HG03196 (cell line): ENCODE results near the gene NES.

Source experiments
- ATAC-seq: cut with Tn5 transposase; IDR thresholded peaks from one replicate; pipeline ENCODE4 v1.9.1; 2021; ENCODE audit not compliant: unreplicated experiment

NES gene

GRCh38 chr1:156676820-156677615, at the start of gene NES:
NES (minus strand) TSS chr1:156677407; CDS start chr1:156677264, 143 bp downstream.
- no peak for ATAC-seq

GRCh38 chr1:156726549-156727226, 49.5 kb upstream of the NES start:
- no peak for ATAC-seq

GRCh38 chr1:156725683-156726280, 48.6 kb upstream of the NES start:
- peak; percentile 47 for ATAC-seq

GRCh38 chr1:156721535-156721934, 44.3 kb upstream of the NES start:
- ATAC-seq = no peak

- no peak for ATAC-seq
These were observed 43.9 kb upstream of the NES start for GRCh38 chr1:156721131-156721530.

GRCh38 chr1:156717351-156717750, 40.1 kb upstream of the NES start:
- ATAC-seq = no peak

- ATAC-seq = no peak
These were observed 37.6 kb upstream of the NES start for GRCh38 chr1:156714830-156715229.

- ATAC-seq = no peak
These were observed 35.4 kb upstream of the NES start for GRCh38 chr1:156712626-156713025.

- ATAC-seq = no peak
These were observed 34.0 kb upstream of the NES start for GRCh38 chr1:156711011-156711817.

GRCh38 chr1:156709757-156710489, 32.7 kb upstream of the NES start:
- no peak for ATAC-seq

- no peak for ATAC-seq
These were observed 31.8 kb upstream of the NES start for GRCh38 chr1:156709031-156709430.

- ATAC-seq = no peak
These were observed 31.0 kb upstream of the NES start for GRCh38 chr1:156708218-156708661.

- no peak for ATAC-seq
These were observed 30.4 kb upstream of the NES start for GRCh38 chr1:156707417-156708217.

GRCh38 chr1:156706657-156707416, 29.6 kb upstream of the NES start:
- no peak for ATAC-seq

GRCh38 chr1:156705918-156706656, 28.9 kb upstream of the NES start:
- no peak for ATAC-seq

GRCh38 chr1:156705321-156705917, 28.2 kb upstream of the NES start, which contains the start of gene CRABP2:
CRABP2 (minus strand) TSS chr1:156705583; CDS start chr1:156705446, 137 bp downstream.
- no peak for ATAC-seq

- no peak for ATAC-seq
These were observed 27.7 kb upstream of the NES start for GRCh38 chr1:156704930-156705320.
